ENCODE results near the gene PPP2R3B.

The PPP2R3B gene

GRCh38 chrX:363621-364375, 22.9 kb downstream of the PPP2R3B start:
- in situ Hi-C loops (cut with MboI; ENCODE audit: low sequenced_read_pairs, unreplicated experiment) = no loop called here

GRCh38 chrX:362937-363620, 23.6 kb downstream of the PPP2R3B start:
- in situ Hi-C loops (cut with MboI; ENCODE audit: low sequenced_read_pairs, unreplicated experiment) = no loop called here
- TF ChIP-seq CTCF (IDR thresholded peaks at IDR 0.05; ENCODE audit: borderline replicate concordance, control extremely low read depth, extremely low read depth, insufficient read depth, missing control alignments) = no peak
- DNase-seq (ENCODE audit: low spot score) = no peak

More at GRCh38 chrX:363621-364375, 22.9 kb downstream of the PPP2R3B start:
- DNase-seq (ENCODE audit: low spot score) = no peak
- TF ChIP-seq CTCF (IDR thresholded peaks at IDR 0.05; ENCODE audit: borderline replicate concordance, control extremely low read depth, extremely low read depth, insufficient read depth, missing control alignments) = no peak

GRCh38 chrX:362351-362750, 24.4 kb downstream of the PPP2R3B start:
- no peak for TF ChIP-seq CTCF (IDR thresholded peaks at IDR 0.05; ENCODE audit: borderline replicate concordance, control extremely low read depth, extremely low read depth, insufficient read depth, missing control alignments)
- in situ Hi-C loops (cut with MboI; ENCODE audit: low sequenced_read_pairs, unreplicated experiment) = no loop called here
- DNase-seq (ENCODE audit: low spot score) = no peak

GRCh38 chrX:361231-362145, 25.2 kb downstream of the PPP2R3B start:
- no peak for DNase-seq (ENCODE audit: low spot score)
- in situ Hi-C loops (cut with MboI; ENCODE audit: low sequenced_read_pairs, unreplicated experiment) = no loop called here
- no peak for TF ChIP-seq CTCF (IDR thresholded peaks at IDR 0.05; ENCODE audit: borderline replicate concordance, control extremely low read depth, extremely low read depth, insufficient read depth, missing control alignments)

- no peak for DNase-seq (ENCODE audit: low spot score)
- TF ChIP-seq CTCF (IDR thresholded peaks at IDR 0.05; ENCODE audit: borderline replicate concordance, control extremely low read depth, extremely low read depth, insufficient read depth, missing control alignments) = no peak
- in situ Hi-C loops (cut with MboI; ENCODE audit: low sequenced_read_pairs, unreplicated experiment) = no loop called here
Observed at GRCh38 chrX:360496-361150, 26.1 kb downstream of the PPP2R3B start.

- in situ Hi-C loops (cut with MboI; ENCODE audit: low sequenced_read_pairs, unreplicated experiment) = no loop called here
- DNase-seq (ENCODE audit: low spot score) = no peak
- no peak for TF ChIP-seq CTCF (IDR thresholded peaks at IDR 0.05; ENCODE audit: borderline replicate concordance, control extremely low read depth, extremely low read depth, insufficient read depth, missing control alignments)
Observed at GRCh38 chrX:358651-359143, 28.0 kb downstream of the PPP2R3B start.

All from GM13976 (cell line).